HG03558 (cell line): ENCODE results near the gene GPHN.
"Not testable (repeated sequence)": the region's sequence is repeated elsewhere in the genome, so short reads cannot be mapped to it uniquely, and the experiment has no call there.

Experiments used
- ATAC-seq: cut with Tn5 transposase; IDR thresholded peaks from one replicate; pipeline ENCODE4 v1.9.1; 2021; ENCODE audit warnings: moderate number of reproducible peaks; ENCODE audit not compliant: unreplicated experiment; ENCODE audit errors: extremely low read depth

Gene GPHN

GRCh38 chr14:67002994-67003753 lies 495.2 kb downstream of the GPHN start:
- ATAC-seq: no peak

- ATAC-seq: no peak
These were observed 496.6 kb downstream of the GPHN start for GRCh38 chr14:67004521-67004920.

DNA sequence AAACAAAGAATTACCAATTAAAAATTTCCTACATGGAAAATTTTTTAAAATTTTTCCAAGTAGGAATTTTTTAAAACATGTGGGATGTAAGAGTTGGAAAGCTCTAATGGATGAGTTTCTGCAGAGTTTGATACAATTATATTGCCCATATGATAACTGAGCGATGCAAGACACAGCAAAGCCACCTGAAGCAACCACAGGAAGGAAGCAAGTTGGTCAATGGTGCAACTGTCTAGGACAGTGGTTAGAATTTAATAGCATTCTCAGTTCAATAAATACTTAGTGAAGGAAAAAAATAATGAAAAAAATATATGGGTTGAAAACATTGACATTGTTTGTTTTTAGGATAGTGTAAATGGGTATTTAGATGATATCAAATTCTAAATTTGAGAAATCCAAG lies 502.7 kb downstream of the GPHN start:
- ATAC-seq: no peak

DNA sequence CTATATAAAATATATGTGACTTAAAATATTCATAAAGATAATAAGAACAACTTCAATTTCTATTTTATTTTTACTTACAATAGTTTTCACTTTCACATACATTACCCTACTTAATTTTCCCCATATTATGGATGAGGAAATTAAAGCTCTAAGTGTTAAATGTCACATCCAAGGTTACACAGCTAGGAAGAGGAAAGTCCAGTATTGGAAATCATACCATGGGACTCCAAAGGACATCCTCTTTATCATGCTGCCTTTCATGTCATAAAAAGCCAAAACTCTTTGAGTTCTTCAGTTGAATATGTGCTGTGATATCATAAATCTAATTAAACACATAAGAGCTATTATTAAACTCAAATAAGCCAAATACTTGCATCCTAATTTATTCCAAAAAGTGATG lies 508.9 kb downstream of the GPHN start:
- ATAC-seq: no peak

- ATAC-seq: no peak
These were observed 510.8 kb downstream of the GPHN start for GRCh38 chr14:67018720-67019119.

DNA sequence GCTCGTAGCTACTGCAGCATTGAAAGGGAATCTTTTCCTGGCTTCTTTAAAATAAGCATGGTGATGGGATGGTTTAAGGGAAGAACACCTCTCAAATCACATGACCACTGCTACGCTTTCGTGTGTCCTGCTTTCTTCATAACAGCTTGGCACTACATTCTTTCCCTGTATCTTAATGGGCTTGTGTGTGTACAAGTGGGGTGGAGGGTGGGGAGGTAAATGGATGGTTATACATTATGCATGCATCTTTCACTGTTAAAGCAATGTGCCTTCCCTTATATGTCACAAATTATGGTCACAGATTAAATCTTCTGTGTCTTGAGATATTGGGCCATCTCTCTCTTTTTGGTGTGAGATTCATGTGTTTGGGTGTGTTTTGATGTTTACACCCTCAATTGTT lies 511.8 kb downstream of the GPHN start:
- ATAC-seq: no peak

DNA sequence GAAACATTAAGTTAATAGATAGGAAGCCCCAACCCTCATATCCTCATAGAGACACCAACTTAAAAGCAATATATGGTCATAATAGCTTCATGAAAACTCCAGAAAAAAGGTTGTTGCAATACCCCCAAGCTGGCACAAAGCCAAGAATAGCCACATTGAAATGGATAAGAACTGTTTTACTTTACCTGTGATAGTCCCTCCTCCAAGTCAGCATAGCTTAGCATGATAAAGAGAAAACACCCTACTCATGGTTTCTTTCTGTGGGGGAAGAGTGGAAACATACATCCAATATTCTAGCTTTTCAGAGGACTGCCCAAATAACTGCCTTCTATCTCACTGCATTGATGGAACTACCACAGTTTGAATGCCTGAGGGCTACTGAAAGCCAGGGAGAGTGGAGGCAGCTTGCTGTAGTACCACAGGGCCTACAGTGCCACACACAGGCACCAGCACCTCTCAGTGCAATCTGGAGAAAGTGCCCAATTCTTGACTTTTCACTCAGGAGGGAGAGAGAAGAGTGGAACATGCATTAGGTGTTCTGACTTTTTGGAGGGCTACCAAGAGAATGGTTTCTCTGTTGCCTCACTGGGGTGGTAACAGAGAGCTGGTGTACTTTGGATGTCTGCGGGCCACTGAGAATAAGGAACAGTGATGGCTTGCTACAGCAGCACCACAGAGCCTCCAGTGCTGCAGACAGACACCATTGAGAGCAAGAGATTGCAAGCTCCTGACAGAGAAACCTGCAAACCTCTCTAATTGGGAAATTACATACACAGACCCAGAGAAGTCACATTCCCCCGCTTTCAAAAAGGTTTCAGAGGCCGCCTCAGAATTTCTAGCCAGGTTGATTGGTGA lies 524.2 kb downstream of the GPHN start:
- ATAC-seq: no peak

- ATAC-seq: no peak
These were observed 537.5 kb downstream of the GPHN start for GRCh38 chr14:67045440-67045839.

DNA sequence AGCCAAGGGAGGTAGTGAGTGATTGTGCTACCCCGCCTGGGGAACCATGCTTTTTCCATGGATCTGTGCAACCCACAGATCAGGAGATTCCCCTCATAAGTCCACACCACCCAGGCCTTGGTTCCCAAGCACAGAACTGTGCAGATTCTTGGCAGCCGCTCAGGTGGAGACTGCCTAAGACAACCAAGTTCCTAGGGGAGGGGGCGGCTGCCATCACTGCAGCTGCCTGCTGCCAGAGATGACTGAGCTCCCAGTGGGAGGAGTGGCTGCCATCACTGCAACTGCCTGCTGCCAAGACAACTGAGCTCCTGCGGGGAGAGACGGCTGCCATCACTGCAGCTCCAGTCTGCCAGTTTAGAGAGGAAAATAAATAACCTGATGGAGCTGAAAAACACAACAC lies 542.9 kb downstream of the GPHN start:
- ATAC-seq: no peak

- no peak for ATAC-seq
These were observed 548.7 kb downstream of the GPHN start for GRCh38 chr14:67056684-67057083.

DNA sequence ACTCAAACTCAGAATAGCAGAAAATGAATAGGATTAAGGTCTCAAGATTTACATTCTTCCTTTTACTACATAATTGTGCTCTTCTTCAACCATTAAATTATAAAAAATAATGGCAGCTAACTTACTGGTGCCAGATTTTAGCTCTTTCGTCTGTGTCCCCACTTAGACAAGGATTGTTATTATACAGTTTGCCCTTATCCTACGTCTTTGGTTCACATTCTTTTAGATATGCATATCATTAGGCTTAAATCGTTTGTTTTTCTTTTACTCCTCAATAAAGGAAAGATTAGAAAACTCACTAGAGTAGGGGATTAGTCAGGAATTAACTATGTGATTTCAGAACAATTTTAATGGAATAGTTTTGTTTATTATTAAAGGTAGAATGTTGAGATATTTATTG lies 551.6 kb downstream of the GPHN start:
- no peak for ATAC-seq

DNA sequence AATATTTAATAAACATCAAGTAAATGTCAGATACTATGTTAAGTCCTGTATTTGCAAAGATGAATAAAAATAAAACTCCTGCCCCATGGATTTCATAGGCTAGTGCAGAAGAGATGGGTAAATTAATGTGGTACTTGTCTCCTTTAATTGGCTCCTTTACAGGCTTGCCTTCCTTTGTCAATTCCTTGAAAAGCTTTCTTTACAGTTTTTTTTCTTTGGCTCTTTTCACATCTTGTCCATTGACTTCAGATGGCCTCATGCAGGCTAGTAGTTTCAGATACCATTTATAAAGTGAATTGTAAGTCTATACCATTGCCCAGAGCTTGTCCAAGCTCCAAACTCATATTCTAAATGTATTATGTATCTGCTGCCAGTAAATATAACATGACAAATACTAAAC lies 552.6 kb downstream of the GPHN start:
- no peak for ATAC-seq

DNA sequence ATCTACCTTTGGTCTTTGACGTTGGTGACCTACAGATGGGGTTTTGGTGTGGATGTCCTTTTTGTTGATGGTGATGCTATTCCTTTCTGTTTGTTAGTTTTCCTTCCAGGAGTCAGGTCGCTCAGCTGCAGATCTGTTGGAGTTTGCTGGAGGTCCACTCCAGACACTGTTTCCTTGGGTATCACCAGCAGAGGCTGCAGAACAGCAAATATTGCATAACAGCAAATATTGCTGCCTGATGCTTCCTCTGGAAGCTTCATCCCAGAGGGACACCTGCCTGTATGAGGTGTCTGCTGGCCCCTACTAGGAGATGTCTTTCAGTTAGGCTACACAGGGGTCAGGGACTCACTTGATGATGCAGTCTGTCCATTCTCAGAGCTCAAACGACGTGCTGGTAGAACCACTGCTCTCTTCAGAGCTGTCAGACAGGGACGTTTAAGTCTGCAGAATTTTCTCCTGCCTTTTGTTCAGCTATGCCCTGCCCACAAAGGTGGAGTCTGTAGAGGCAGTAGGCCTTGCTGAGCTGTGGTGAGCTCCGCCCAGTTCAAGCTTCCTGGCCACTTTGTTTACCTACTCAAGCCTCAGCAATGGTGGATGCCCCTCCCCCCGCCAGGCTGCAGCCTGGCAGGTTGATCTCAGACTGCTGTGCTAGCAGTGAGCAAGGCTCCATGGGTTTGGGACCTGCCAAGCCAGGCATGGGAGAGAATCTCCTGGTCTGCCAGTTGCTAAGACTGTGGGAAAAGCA lies 559.3 kb downstream of the GPHN start:
- not testable (repeated sequence) for ATAC-seq

- ATAC-seq: no peak
These were observed 560.3 kb downstream of the GPHN start for GRCh38 chr14:67068251-67068650.

DNA sequence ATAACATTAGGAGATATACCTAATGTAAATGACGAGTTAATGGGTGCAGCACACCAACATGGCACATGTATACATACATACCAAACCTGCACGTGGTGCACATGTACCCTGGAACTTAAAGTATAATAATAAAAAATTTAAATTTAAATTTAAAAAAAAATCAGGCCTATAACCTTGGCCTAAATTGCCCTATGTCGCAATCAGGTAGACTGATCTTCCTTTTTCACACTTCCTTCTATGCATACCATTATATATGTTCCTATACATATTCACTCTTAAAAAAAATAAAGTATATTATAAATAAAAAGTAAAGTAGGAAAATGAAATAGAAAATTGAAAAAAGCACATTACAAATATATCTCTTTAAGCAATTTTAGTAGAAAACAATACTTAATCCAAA lies 563.6 kb downstream of the GPHN start:
- no peak for ATAC-seq

GRCh38 chr14:67077921-67078320 lies 570.0 kb downstream of the GPHN start:
- ATAC-seq: no peak

DNA sequence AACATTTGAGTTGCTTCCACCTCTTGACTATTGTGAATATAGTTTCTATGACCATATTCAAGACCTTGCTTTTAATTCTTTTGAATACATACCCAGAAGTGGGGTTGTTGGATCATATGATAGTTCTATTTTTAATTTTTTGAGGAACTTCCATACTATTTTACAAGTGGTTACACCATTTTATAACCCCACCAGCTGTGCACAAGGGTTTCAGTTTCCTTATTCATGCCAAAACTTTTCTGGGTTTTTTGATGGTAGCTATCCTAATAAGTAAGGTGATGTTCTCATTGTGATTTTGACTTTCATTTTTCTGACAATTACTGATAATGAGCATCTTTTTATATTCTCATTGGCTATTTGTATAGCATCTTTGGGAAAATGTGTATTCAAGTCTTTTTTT lies 571.9 kb downstream of the GPHN start:
- ATAC-seq: no peak

- ATAC-seq: no peak
These were observed 600.3 kb downstream of the GPHN start for GRCh38 chr14:67108230-67108629.

DNA sequence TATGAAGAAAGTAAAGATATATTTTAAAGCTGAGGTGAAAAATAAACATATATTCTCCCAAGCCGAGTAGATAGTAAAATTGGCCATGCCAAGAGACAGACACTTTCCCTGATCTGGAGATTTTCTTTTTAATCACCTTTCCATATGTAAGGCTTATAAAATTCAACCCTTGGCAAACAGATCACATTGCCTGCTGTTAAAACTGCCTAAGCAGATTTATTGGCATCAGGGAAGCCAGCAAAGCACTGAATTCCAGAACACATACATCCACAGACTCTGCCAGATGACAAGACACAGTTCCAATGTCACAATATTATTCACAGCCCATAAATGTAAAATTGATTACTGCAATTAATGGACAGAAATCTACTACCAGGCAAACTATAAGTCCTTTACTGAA lies 603.1 kb downstream of the GPHN start:
- ATAC-seq: no peak

DNA sequence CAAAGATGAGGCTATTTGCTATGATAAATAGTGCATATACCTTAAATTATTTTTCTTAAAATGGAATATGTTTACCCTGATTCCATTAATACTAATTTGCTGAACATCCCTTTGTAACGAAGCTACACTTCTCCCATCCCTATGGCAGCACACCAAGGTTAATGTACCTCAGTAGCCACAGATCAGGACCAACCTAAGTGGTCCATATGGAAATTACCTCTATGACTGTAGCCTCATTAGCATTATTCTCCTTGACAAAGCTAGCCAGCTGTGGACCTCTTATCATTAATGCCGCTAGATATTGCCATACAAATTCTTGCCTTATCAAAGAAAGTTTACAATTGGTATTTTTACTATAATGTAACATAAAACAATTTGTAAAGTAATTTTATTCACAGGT lies 604.4 kb downstream of the GPHN start:
- no peak for ATAC-seq

- ATAC-seq: no peak
These were observed 619.2 kb downstream of the GPHN start for GRCh38 chr14:67127174-67127573.
